Measurements from ENCODE around the gene FOXL1.
A peak's percentile ranks its signal among the peaks of the same experiment; 100 is the strongest.

Gene FOXL1

GRCh38 chr16:86608301-86608747 is 30.0 kb downstream of the FOXL1 start:
- no peak for DNase-seq

DNA sequence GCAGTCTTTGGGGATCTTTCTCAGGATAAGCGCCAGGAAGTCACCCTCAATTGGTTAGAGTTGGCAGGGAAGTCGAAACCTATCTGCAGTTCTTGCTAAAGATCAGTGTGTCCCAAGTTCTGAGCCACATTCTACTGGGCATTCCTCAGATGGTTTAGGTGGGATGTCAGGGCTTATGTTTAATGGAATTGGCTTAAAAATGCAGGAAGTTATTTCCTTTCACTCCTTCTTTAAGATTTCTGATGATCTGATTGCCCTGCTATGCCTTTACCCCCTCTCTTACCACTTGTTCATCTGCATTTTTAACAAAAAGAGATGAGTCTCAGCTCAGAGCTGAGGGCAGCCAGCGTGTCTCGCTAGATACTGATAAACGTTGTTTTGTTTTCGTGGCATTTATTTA is 30.8 kb downstream of the FOXL1 start:
- DNase-seq: peak; percentile 82

GRCh38 chr16:86609661-86610060 is 31.3 kb downstream of the FOXL1 start:
- DNase-seq: no peak

DNA sequence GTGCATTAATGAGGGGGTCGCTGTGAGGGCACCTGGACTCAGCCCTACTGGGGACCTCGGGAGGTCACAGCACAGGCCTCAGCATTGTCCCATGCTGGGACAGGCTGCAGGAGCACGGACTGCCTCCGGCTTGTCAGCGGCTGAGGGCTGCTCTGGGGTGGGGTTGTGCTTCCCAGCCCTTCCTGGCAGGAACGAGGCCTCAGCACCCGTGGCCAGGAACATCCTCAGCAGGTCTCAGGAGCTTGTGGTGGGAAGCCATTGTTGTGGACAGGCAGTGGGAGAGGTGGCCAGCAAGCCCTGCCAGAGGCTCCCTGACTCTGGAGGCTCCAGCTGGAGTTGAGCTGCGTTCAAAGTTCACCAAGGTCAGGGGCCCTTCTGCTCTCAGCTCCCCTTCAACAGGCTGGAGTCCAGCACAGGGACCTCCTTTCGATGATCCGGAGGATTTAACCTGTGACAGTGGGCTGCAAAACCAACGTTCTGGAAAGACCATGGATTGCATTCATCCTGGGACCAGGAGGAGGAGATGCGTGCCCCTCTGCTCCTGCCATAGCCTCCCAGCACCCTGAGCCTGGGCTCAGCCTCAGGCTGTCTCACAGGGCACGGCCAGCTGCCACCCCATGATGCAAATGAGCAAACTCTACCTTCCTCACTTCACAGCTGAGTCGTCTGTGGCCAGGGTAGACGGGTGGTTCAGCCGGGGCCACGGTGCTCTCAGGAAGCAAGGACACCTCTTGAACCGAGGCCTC is 32.6 kb downstream of the FOXL1 start:
- no peak for DNase-seq

DNA sequence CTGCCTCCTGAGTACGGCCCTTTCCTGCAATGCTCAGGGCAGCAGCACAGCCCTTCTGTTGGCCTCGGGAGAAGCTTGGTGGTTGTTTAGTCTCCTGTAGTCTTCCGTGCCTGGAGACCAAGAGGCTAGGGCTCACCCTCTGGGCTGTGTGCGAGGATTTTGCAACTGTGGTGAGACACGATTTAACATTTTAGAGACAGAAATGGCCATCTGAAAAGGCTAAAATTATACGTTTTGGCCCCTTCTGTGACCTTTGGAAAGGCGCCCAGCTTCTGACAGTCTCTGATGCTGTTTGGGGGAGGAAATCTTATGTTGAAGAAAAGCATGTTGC is 33.1 kb downstream of the FOXL1 start:
- DNase-seq: no peak

DNA sequence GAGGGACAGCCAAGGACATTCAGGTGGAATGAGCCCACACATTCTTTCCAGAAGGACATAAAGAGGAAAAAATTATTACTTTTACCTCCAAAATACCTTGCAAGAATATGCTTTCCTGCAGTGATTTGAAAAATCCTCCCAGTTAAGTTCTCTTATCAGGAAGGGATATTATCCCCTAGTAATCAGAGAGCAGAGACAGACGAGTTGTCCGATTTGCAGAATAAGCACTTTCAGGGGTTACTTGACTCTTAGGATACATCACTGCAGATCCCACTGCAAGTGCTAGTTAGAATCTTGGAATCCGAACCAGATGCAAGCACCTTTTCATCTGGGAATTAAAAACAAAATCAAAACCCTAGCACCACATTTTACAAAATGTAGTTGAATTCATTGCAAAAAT is 33.6 kb downstream of the FOXL1 start:
- DNase-seq: no peak

- DNase-seq: no peak
Measured at GRCh38 chr16:86614699-86615098, 36.4 kb downstream of the FOXL1 start.

DNA sequence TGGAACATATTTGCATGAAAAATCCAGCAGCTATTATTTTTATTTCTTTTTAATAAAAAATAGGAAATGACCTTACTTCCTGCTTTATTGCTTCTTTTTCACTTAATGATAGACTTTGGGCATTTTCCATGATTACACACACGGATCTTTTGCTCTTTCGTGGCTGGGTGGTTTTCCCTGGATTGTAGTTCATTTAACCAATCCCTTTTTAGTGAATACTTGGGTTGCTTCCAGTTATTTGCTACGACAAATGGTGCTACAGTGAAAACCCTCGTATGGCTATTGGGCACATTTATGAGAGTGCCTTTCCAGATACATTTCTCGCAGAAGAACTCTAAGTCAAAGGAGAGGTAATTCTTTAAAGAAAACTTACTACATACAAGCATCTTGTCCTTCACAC is 38.6 kb downstream of the FOXL1 start:
- no peak for DNase-seq

- DNase-seq: no peak
Measured at GRCh38 chr16:86618431-86619238, 40.3 kb downstream of the FOXL1 start.

- DNase-seq: no peak
Measured at GRCh38 chr16:86619239-86619794, 41.0 kb downstream of the FOXL1 start.

DNA sequence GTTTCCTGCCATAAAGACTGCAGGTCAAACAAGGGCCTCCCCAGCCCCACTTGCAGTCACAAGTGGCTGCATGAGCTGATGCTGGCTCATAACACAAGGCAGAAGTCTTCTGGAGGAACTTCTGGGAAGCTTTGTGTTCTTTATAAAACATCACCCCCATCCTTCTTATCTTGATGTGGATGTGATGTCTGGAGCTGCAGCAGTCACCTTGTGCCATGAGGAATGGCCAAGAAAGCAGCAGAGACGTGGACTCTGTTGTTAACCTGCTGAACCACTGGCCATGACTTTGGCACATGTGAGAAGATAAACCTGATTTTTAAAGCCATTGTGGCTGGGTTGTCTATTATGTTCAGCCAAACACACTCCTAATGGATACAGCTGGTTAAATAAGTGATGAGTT is 41.8 kb downstream of the FOXL1 start:
- no peak for DNase-seq

DNA sequence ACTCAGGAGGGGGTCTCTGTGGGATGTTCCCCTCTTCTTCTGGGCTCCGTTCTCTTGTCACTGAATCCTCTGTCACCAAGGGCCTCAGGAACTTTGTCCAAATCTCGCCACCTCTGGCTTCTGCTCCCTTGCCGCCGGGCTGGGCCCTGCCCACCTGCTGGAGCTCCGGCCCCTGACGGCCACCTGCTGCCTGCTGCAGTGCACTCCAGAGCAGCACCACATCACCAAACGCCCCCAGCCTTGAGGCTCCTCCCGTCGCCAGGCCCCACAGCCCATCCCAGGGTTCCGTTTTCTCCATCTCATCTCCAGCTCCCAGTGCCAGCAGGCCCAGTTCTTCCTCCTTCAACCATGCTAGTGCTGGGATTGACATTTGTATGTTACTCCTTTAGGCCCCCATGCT is 43.6 kb downstream of the FOXL1 start:
- DNase-seq: no peak

DNA sequence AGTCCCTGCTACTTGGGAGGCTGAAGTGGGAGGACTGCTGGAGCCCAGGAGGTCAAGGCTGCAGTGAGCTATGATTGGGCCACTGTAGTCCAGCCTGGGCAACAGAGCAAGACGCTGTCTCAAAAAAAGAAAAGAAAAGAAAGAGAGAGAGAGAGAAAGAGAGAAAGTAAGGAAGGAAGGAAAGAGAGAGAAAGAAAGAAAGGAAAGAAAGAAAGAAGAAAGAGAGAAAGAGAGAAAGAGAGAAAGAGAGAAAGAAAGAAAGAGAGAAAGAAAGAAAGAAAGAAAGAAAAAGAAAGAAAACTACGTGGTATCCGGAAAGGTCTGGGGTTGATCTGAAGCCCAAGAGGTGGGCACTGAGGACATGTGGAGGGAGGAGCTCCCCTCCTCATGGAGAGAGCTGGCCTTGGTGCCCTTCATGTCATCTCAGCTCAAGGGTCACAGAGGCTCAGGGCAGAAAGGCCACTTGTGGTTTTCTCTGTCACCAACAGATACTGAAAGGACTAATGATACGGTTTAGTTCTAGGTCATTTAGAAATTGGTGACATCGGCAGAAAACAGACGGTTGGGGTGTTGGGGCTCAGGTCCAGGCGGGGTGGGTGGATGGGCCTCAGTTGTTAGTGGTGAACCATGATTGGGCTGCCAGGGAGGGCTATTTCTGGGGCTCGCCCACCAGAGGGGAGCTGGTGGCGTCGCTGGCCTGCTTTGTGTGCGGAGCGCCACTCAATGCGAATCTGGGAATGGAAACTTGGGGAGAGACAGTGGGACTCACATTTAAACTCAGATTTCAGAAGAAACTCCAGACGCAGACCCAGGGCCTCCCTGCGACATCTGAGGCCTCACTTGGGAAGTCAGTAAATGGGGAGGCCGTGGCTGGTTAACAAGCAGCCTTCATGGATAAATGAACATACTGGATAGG is 44.6 kb downstream of the FOXL1 start:
- no peak for DNase-seq

- no peak for DNase-seq
Measured at GRCh38 chr16:86625029-86625428, 46.7 kb downstream of the FOXL1 start.

DNA sequence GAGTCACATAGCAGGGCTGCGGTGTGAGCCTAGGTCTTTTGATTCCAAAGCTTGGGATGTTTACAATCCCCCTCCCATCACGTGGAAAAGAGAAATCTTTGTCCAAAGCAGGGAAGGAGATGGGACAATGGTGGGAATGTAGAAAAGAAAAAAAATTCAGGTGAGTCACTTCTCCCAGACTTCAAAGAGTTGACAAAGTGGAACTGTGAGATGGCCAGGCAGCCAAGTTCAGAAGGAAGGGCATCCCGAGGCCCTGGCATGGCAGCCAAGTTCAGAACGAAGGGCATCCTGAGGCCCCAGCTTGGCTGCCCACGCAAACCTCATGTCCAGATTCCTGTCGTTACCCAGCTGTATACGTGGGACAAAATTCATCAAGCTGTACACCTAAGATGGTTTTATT is 47.5 kb downstream of the FOXL1 start:
- no peak for DNase-seq

GRCh38 chr16:86626284-86626683 is 47.9 kb downstream of the FOXL1 start:
- DNase-seq: no peak

GRCh38 chr16:86626966-86627365 is 48.6 kb downstream of the FOXL1 start:
- DNase-seq: no peak

GRCh38 chr16:86628614-86629013 is 50.3 kb downstream of the FOXL1 start:
- DNase-seq: no peak

DNA sequence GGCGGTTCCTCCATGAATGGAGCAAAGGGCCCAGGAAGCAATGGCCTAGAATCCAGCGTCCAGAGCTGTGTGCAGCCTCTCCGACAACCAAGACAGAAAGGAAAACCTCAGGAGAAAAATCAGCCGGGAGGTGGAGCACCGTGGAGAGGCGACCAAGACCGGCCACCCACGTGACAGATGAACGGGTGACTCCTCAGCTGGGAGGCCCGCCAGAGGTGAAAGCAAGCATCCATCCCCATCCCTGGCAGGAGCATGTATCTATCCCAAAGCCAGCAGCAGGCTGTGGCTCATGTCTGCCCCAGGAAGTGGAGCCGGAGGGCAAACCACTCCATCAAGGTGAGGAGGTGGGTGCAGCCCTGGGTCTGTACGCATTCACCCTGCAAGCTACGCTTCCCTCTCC is 52.1 kb downstream of the FOXL1 start:
- no peak for DNase-seq

- no peak for DNase-seq
Measured at GRCh38 chr16:86631444-86631843, 53.1 kb downstream of the FOXL1 start.

All from NCI-H226 (cell line).